AG08396 (cell line): ENCODE results near the gene ZNF628.

Experiments
- DNase-seq: peaks from one replicate; pipeline ENCODE4 v3.0.0; 2012; ENCODE audit warnings: low spot score, mixed read lengths

The ZNF628 gene

DNA sequence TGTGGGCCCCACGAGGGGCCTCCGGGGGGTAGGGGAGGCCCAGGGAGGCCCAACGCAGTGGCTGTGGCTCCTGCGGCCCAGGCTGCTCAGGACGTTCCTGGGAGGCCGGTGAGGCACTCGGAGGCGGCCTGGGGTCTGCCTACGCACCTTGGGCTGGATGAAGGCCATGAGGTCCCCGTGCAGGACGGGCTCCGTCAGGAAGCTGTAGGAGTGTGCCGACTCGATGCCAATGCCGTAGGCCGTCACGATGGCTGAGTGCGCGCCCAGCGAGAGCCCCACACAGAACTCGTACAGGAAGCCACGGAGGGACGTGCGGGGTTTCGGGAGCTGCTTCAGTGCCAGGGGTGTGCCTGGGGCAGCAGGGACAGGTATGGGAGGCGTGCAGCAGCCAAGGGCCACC, 54.6 kb downstream of the ZNF628 start:
- no peak for DNase-seq
